ENCODE measurements around the gene NCKAP1. TPM values are rescaled to one million over a fixed set of nuclear protein-coding genes. Genes with fewer than 3 reads are reported as not detected.
"Not testable (repeated sequence)": the region's sequence is repeated elsewhere in the genome, so short reads cannot be mapped to it uniquely, and the experiment has no call there.

Gene NCKAP1
- total RNA-seq, 2 donors from 2014 or later: 107 to 113 TPM

- Histone ChIP-seq H3K4me3 (no peak overlapping the region), H3K27ac (no peak overlapping the region), H3K4me1 (no peaks in the 10 kb centered on the region), H3K27me3 (no peaks in the 10 kb centered on the region), H3K36me3 (no peaks in the 10 kb centered on the region), H3K9me3 (no peaks in the 10 kb centered on the region)
- DNase-seq (ENCODE audit: low spot score): no peak
- no peak for TF ChIP-seq CTCF (IDR thresholded peaks at IDR 0.05)
Observed at GRCh38 chr2:182890773-182891378, 147.4 kb downstream of the NCKAP1 start.

DNA sequence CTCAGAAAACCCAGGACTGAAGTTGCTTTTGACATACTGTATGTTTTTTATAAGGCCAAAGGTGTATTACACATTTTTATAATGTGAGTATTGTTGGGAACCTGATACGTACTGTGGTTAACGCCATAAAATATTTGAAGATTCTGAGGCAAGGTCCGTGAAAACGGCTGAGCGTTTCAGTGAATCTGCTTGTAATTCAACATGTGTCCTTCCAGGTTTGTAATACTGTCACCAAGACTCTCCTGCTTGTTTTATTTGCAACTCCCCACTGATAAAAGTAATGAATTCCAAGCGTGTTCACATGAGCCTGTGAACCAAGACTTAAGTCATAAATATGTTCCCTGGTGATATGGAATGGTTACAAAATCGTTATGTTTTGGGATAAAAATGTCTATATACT is 148.0 kb downstream of the NCKAP1 start:
- no peak for TF ChIP-seq CTCF (IDR thresholded peaks at IDR 0.05)
- Histone ChIP-seq H3K4me3 (no peak overlapping the region), H3K36me3 (no peaks in the 10 kb centered on the region), H3K27me3 (no peaks in the 10 kb centered on the region), H3K27ac (no peak overlapping the region), H3K4me1 (no peaks in the 10 kb centered on the region), H3K9me3 (no peaks in the 10 kb centered on the region)
- no peak for DNase-seq (ENCODE audit: low spot score)

GRCh38 chr2:182887753-182888415 is 150.4 kb downstream of the NCKAP1 start:
- Histone ChIP-seq H3K27me3 (no peaks in the 10 kb centered on the region), H3K4me3 (no peak overlapping the region), H3K27ac (no peak overlapping the region), H3K4me1 (no peaks in the 10 kb centered on the region), H3K36me3 (no peaks in the 10 kb centered on the region), H3K9me3 (no peaks in the 10 kb centered on the region)
- no peak for DNase-seq (ENCODE audit: low spot score)
- TF ChIP-seq CTCF (IDR thresholded peaks at IDR 0.05): no peak

DNA sequence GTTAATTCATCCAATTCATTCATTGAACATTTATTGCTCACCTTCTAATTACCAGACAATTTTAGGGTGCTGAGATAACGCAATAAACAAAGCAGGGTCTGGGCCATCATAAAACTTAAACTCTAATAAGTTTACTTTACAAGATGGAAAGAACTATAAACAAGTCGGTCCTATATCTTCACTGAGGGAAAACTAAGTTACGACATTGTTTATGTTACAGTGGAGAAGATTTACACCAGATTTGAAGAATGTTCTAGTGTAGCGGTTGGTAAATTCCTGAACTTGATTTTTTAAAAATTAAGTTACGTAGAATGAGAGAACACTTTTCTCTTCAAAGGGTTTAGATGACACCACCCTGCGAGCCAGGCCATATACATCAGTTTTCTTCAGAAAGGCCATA is 151.2 kb downstream of the NCKAP1 start:
- Histone ChIP-seq H3K27me3 (no peaks in the 10 kb centered on the region), H3K4me3 (no peak overlapping the region), H3K4me1 (no peaks in the 10 kb centered on the region), H3K27ac (no peak overlapping the region), H3K9me3 (no peaks in the 10 kb centered on the region), H3K36me3 (no peaks in the 10 kb centered on the region)
- no peak for TF ChIP-seq CTCF (IDR thresholded peaks at IDR 0.05)
- DNase-seq (ENCODE audit: low spot score): no peak

- Histone ChIP-seq H3K36me3 (no peaks in the 10 kb centered on the region), H3K4me3 (no peak overlapping the region), H3K9me3 (no peaks in the 10 kb centered on the region), H3K27ac (no peak overlapping the region), H3K27me3 (no peaks in the 10 kb centered on the region), H3K4me1 (no peaks in the 10 kb centered on the region)
- TF ChIP-seq CTCF (IDR thresholded peaks at IDR 0.05): no peak
- no peak for DNase-seq (ENCODE audit: low spot score)
Observed at GRCh38 chr2:182885771-182886170, 152.5 kb downstream of the NCKAP1 start.

DNA sequence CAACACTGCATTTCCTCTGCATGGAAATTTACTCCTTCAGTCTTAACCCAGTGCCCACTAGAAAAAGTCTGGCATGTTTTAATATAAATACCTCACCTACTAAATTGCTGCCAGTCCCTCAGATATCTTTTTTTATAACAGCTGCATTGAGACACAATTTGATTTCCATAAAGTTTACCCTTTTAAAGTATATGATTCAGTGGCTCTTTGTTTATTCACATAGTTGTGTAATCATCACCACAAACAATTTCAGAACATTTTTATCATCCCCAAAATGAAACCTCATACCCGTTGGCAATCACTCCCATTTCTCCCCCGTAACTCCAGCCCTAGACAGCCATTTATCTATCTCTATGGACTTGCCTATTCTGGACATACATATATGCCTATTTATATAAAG is 154.8 kb downstream of the NCKAP1 start:
- TF ChIP-seq CTCF (IDR thresholded peaks at IDR 0.05): no peak
- no peak overlapping the region for H3K4me3 ChIP-seq
- H3K27me3 ChIP-seq: no peaks in the 10 kb centered on the region
- no peaks in the 10 kb centered on the region for H3K9me3 ChIP-seq
- no peak for DNase-seq (ENCODE audit: low spot score)
- H3K4me1 ChIP-seq: no peaks in the 10 kb centered on the region
- no peak overlapping the region for H3K27ac ChIP-seq
- no peaks in the 10 kb centered on the region for H3K36me3 ChIP-seq

GRCh38 chr2:182880100-182880499 is 158.2 kb downstream of the NCKAP1 start:
- H3K4me1 ChIP-seq; H3K36me3 ChIP-seq; DNase-seq (ENCODE audit: low spot score); H3K27ac ChIP-seq; H3K4me3 ChIP-seq; H3K27me3 ChIP-seq; H3K9me3 ChIP-seq: not testable (repeated sequence)

DNA sequence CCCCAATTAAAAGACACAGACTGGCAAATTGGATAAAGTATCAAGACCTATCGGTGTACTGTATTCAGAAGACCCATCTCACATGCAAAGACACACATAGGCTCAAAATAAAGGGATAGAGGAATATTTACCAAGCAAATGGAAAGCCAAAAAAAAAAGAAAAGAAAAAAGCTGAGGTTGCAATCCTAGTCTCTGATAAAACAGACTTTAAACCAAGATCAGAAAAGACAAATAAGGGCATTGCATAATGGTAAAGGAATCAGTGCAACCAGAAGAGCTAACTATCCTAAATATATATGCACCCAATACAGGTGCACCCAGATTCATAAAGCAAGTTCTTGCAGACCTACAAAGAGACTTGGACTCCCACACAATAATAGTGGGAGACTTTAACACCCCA is 161.6 kb downstream of the NCKAP1 start:
- H3K27me3 ChIP-seq; H3K9me3 ChIP-seq; H3K4me3 ChIP-seq; H3K4me1 ChIP-seq; DNase-seq (ENCODE audit: low spot score); H3K36me3 ChIP-seq; H3K27ac ChIP-seq: not testable (repeated sequence)
